Transverse colon (tissue), 3 donors: ENCODE data around the gene PPFIBP2.

ENCODE experiments used
- CTCF ChIP-seq, 5 experiments: fragments of 200-600 bp in 3 of 5; fragments of 450-650 bp in 2 of 5; sonication (generic) in 3 of 5; IDR thresholded peaks; 1 replicate in 2 of 5; 2 replicates in 3 of 5; pipeline ENCODE4 v1.5.1; 2016 to 2017; ENCODE audit warnings: antibody characterized with exemption in 5 of 5, inconsistent platforms in 3 of 5, mild to moderate bottlenecking in 2 of 5, moderate library complexity in 1 of 5
- EP300 ChIP-seq: sonication (generic); formaldehyde crosslinking; IDR thresholded peaks from one replicate; pipeline ENCODE4 v1.6.1; 2017; ENCODE audit warnings: antibody characterized with exemption, low read depth
- POLR2A ChIP-seq: fragments of 450-650 bp; IDR thresholded peaks from one replicate; pipeline ENCODE4 v1.6.1; 2016; ENCODE audit warnings: antibody characterized with exemption, mild to moderate bottlenecking, moderate library complexity

- TF ChIP-seq CTCF (IDR thresholded peaks at IDR 0.05) (no peak), POLR2A (no peak), EP300 (no peak)
These were observed 25.0 kb downstream of the PPFIBP2 start for GRCh38 chr11:7538466-7539454.
